WTC11 (cell line): ENCODE data around the gene COMMD6. TPM values are rescaled to one million over a fixed set of nuclear protein-coding genes. Genes with fewer than 3 reads are reported as not detected.

Experiments
- ATAC-seq: fragments of 200-7000 bp; cut with Tn5 transposase; 2 replicates; pipeline ENCODE4 v1.10.0; 2021; ENCODE audit warnings: mild to moderate bottlenecking, moderate library complexity
- CTCF ChIA-PET: fragments of 300-600 bp; sonication (Branson Sonifier 250); formaldehyde crosslinking; loops from one replicate; lab custom pipeline; 2021; ENCODE audit warnings: antibody characterized with exemption; lab: Charles Lee
- POLR2A ChIA-PET: fragments of 350-600 bp; sonication (Branson Sonifier 250); formaldehyde crosslinking; loops from one replicate; lab custom pipeline; 2021; ENCODE audit warnings: antibody characterized with exemption; lab: Charles Lee
- DNase-seq: peaks from one replicate; pipeline ENCODE4 v3.0.0; 2021; ENCODE audit warnings: low spot score
- H3K27ac Mint-ChIP-seq: 2 replicates; pipeline ENCODE4 v1.8.0; 2021; ENCODE audit warnings: mixed read lengths
- H3K27me3 Mint-ChIP-seq: 2 replicates; pipeline ENCODE4 v1.8.0; 2021; ENCODE audit warnings: low read depth, mild to moderate bottlenecking, moderate library complexity, mixed read lengths
- H3K36me3 Mint-ChIP-seq: 2 replicates; pipeline ENCODE4 v1.8.0; 2021; ENCODE audit warnings: mixed read lengths
- H3K4me1 Mint-ChIP-seq: 2 replicates; pipeline ENCODE4 v1.8.0; 2022; ENCODE audit warnings: mixed read lengths
- H3K4me3 Mint-ChIP-seq: 2 replicates; pipeline ENCODE4 v1.8.0; 2021; ENCODE audit warnings: mild to moderate bottlenecking, moderate library complexity, mixed read lengths
- H3K9me3 Mint-ChIP-seq: 2 replicates; pipeline ENCODE4 v1.8.0; 2021; ENCODE audit warnings: mixed read lengths
- AR ChIP-seq: fragments of 250-450 bp; sonication (Bioruptor Pico); IDR thresholded peaks from 2 replicates; pipeline ENCODE4 v1.9.0; 2021; ENCODE audit warnings: mild to moderate bottlenecking
- ATF3 ChIP-seq: sonication (generic); formaldehyde crosslinking; conservative IDR thresholded peaks from 2 replicates; pipeline ENCODE4 v1.8.1; 2022; ENCODE audit warnings: mild to moderate bottlenecking, missing genetic modification reagents
- E2F1 ChIP-seq: sonication (generic); formaldehyde crosslinking; IDR thresholded peaks from 2 replicates; pipeline ENCODE4 v1.8.0; 2022; ENCODE audit warnings: mild to moderate bottlenecking, missing genetic modification reagents
- E2F5 ChIP-seq: sonication (generic); formaldehyde crosslinking; IDR thresholded peaks from 2 replicates; pipeline ENCODE4 v1.8.1; 2022; ENCODE audit warnings: mild to moderate bottlenecking, moderate library complexity, missing genetic modification reagents
- ETV6 ChIP-seq: sonication (generic); formaldehyde crosslinking; IDR thresholded peaks from 2 replicates; pipeline ENCODE4 v1.8.1; 2022; ENCODE audit warnings: mild to moderate bottlenecking, missing genetic modification reagents
- KAT7 ChIP-seq: sonication (generic); formaldehyde crosslinking; IDR thresholded peaks from 2 replicates; pipeline ENCODE4 v1.8.1; 2023; ENCODE audit warnings: missing genetic modification reagents, mild to moderate bottlenecking, borderline replicate concordance
- MYBL2 ChIP-seq: sonication (generic); formaldehyde crosslinking; IDR thresholded peaks from 2 replicates; pipeline ENCODE4 v1.8.1; 2023; ENCODE audit warnings: mild to moderate bottlenecking, moderate library complexity, missing genetic modification reagents
- STAT6 ChIP-seq: sonication (generic); formaldehyde crosslinking; conservative IDR thresholded peaks from 2 replicates; pipeline ENCODE4 v1.8.1; 2023; ENCODE audit warnings: mild to moderate bottlenecking, low read depth, missing genetic modification reagents, moderate library complexity
- TCF7 ChIP-seq: sonication (generic); formaldehyde crosslinking; IDR thresholded peaks from 2 replicates; pipeline ENCODE4 v1.8.0; 2022; ENCODE audit warnings: mild to moderate bottlenecking, low read depth, missing genetic modification reagents, moderate library complexity
- ZBTB21 ChIP-seq: sonication (generic); formaldehyde crosslinking; IDR thresholded peaks from 2 replicates; pipeline ENCODE4 v1.8.1; 2023; ENCODE audit warnings: mild to moderate bottlenecking, missing genetic modification reagents, borderline replicate concordance
- ZMAT4 ChIP-seq: fragments of 250-450 bp; sonication (Bioruptor Pico); IDR thresholded peaks from 2 replicates; pipeline ENCODE4 v1.9.0; 2021; ENCODE audit warnings: mild to moderate bottlenecking
- ZNF281 ChIP-seq: sonication (generic); formaldehyde crosslinking; IDR thresholded peaks from 2 replicates; pipeline ENCODE4 v1.8.0; 2023; ENCODE audit warnings: mild to moderate bottlenecking, missing genetic modification reagents
- ZNF512 ChIP-seq: sonication (generic); formaldehyde crosslinking; IDR thresholded peaks from 2 replicates; pipeline ENCODE4 v1.8.1; 2022; ENCODE audit warnings: missing genetic modification reagents, borderline replicate concordance
- total RNA-seq: library from RNA; stranded (reverse); gene quantifications from 3 replicates; pipeline ENCODE4 v1.2.3, GENCODE V29; 2021

Gene COMMD6
- total RNA-seq, 1 experiment from 2014 or later: 94.6 TPM

GRCh38 chr13:75554981-75555380 is 17.3 kb upstream of the COMMD6 start:
- ChIA-PET CTCF (no interaction called here), POLR2A (no interaction called here)
- Mint-ChIP-seq H3K4me1 (peaks cover 12% of the 10 kb centered on the region), H3K36me3 (peaks cover 11% of the 10 kb centered on the region), H3K27me3 (no peaks in the 10 kb centered on the region), H3K4me3 (no peak overlapping the region), H3K27ac (peak overlapping the region; percentile 68), H3K9me3 (no peaks in the 10 kb centered on the region)
- ATAC-seq (no peak), DNase-seq (no peak)
- TF ChIP-seq ETV6 (CRISPR knock-in tag): no peak
- TF ChIP-seq MYBL2 (CRISPR knock-in tag): no peak
- TF ChIP-seq TCF7 (CRISPR knock-in tag): no peak
- no peak for TF ChIP-seq ZNF512 (CRISPR knock-in tag)
- TF ChIP-seq STAT6 (CRISPR knock-in tag): no peak

GRCh38 chr13:75554464-75554863 is 16.8 kb upstream of the COMMD6 start:
- no peaks in the 10 kb centered on the region for H3K9me3 Mint-ChIP-seq
- ATAC-seq (no peak), DNase-seq (no peak)
- CTCF ChIA-PET: interaction anchor here (1.1 kb wide), 1 partner anchor 72 kb away, joined by 3 read pairs; the partner anchor contains the start of gene TBC1D4
- H3K36me3 Mint-ChIP-seq: peaks cover 11% of the 10 kb centered on the region
- H3K27ac Mint-ChIP-seq: no peak overlapping the region
- POLR2A ChIA-PET: no interaction called here
- TF ChIP-seq KAT7 (CRISPR knock-in tag) (no peak), E2F1 (no peak), E2F5 (no peak), ZBTB21 (CRISPR knock-in tag) (no peak), ZNF281 (CRISPR knock-in tag) (no peak), ATF3 (CRISPR knock-in tag) (no peak), ZMAT4 (CRISPR knock-in tag) (no peak), AR (CRISPR knock-in tag) (no peak)
- no peaks in the 10 kb centered on the region for H3K27me3 Mint-ChIP-seq
- peaks cover 12% of the 10 kb centered on the region for H3K4me1 Mint-ChIP-seq
- no peak overlapping the region for H3K4me3 Mint-ChIP-seq
